Activated naive CD8-positive, alpha-beta T cell treated with anti-CD3 and anti-CD28 coated beads, Interleukin-2, amount 10 ng/mL, durations not matched to agents 7 days and 5 days (primary cell): Measurements from ENCODE around the gene G6PD. TPM values are rescaled to one million over a fixed set of nuclear protein-coding genes. Genes with fewer than 3 reads are reported as not detected.
A peak's percentile ranks its signal among the peaks of the same experiment; 100 is the strongest.

Experiments used
- ATAC-seq: fragments of 150-1000 bp; cut with Tn5 transposase; one replicate; pipeline ENCODE4 v1.10.0; 2021; ENCODE audit warnings: low read depth, moderate library complexity
- POLR2A ChIA-PET: fragments of 350-600 bp; sonication (Branson Sonifier 250); formaldehyde crosslinking; loops from one replicate; lab custom pipeline; 2021; ENCODE audit warnings: antibody characterized with exemption; lab: Charles Lee
- DNase-seq: peaks from one replicate; pipeline ENCODE4 v3.0.0; 2021
- H3K27ac Mint-ChIP-seq: one replicate; pipeline ENCODE4 v1.8.0; 2022; ENCODE audit warnings: mild to moderate bottlenecking, mixed read lengths
- H3K27me3 Mint-ChIP-seq: one replicate; pipeline ENCODE4 v1.8.0; 2022; ENCODE audit warnings: mild to moderate bottlenecking, moderate library complexity, mixed read lengths
- H3K36me3 Mint-ChIP-seq: one replicate; pipeline ENCODE4 v1.8.0; 2021; ENCODE audit warnings: mild to moderate bottlenecking, mixed read lengths
- H3K4me1 Mint-ChIP-seq: one replicate; pipeline ENCODE4 v1.8.0; 2021; ENCODE audit warnings: mixed read lengths
- H3K4me3 Mint-ChIP-seq: one replicate; pipeline ENCODE4 v1.8.0; 2022; ENCODE audit warnings: mild to moderate bottlenecking, moderate library complexity, mixed read lengths
- H3K9me3 Mint-ChIP-seq: one replicate; pipeline ENCODE4 v1.8.0; 2021; ENCODE audit warnings: mixed read lengths
- total RNA-seq, 2 experiments: library from RNA; stranded (reverse); gene quantifications; one replicate each; pipeline ENCODE4 v1.2.3, GENCODE V29; 2021

The G6PD gene
- total RNA-seq, 2 experiments from 2014 or later: 89.2 to 102 TPM

DNA sequence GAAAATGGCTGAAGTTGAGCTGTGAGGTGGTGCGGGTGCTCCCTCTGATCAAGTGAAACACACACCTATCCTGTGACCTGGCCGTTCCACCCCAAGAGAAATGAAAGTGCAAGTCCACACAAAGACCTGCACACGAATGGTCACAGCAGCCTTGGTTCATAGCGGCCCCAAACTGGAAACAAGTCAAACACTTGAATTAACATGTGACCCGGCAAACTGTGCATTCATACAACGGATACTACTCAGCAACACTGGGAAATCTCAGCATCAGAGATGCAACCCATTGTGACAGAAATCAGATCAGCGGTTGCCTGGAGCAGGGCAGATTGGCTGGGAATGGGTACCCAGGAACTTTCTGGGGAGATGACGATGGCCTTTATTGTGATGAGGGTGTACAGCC, 7.6 kb downstream of the G6PD start:
- Mint-ChIP-seq H3K36me3 (no peaks in the 10 kb centered on the region), H3K4me3 (no peak overlapping the region), H3K27ac (no peak overlapping the region), H3K27me3 (no peaks in the 10 kb centered on the region), H3K4me1 (peaks cover 21% of the 10 kb centered on the region), H3K9me3 (no peaks in the 10 kb centered on the region)
- no peak for ATAC-seq
- POLR2A ChIA-PET: no interaction called here
- no peak for DNase-seq

DNA sequence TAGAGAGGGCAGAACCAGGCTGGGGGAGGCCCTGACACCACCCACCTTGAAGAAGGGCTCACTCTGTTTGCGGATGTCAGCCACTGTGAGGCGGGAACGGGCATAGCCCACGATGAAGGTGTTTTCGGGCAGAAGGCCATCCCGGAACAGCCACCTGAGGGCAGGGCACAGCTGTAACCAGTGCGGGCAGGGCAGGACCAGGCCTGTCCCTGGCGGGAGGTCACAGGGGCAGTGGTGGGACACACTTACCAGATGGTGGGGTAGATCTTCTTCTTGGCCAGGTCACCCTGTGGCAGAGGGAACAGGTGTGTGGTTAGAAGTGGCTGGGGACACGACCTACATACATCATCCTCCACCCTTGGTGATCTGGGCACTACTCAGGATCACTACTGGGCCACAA, 10.8 kb downstream of the G6PD start:
- Mint-ChIP-seq H3K4me3 (no peak overlapping the region), H3K27ac (peak overlapping the region; percentile 16), H3K9me3 (no peaks in the 10 kb centered on the region), H3K36me3 (peaks cover 2% of the 10 kb centered on the region), H3K4me1 (peaks cover 8% of the 10 kb centered on the region), H3K27me3 (no peaks in the 10 kb centered on the region)
- no peak for ATAC-seq
- POLR2A ChIA-PET: no interaction called here
- no peak for DNase-seq

DNA sequence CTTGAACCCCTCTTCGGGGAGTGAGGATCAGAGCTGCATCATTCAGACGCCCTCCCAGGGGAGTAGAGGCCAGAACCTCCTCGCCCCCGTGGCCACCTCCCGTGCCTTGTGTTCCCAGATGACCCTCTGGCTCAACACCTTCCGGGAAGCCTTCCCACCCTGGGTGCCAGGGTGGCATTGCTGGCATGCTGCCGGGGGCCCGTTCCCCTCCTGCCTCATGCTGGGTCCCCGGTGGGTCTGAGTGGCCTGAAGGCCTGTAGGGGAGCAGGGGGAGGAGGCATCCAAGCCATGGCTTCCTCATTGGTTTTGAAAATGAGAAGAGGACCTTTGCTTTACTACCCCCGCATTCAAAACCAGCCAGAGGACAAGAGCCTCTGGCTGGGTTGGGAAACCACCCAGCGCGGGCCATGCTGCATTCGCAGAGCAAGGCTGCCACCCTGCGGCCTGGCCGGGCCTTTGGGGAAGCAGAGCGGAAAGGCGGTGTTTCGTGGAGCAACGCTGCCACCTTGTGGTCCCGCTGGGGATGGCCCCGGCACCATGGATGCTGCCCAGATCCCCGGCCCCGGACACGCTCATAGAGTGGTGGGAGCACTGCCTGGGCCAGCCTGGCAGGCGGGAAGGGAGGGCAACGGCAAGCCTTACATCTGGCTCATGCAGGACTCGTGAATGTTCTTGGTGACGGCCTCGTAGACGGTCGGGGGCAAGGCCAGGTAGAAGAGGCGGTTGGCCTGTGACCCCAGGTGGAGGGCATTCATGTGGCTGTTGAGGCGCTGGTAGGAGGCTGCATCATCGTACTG, 11.9 kb downstream of the G6PD start:
- H3K4me3 Mint-ChIP-seq: no peak overlapping the region
- DNase-seq: peak; percentile 88
- no peak overlapping the region for H3K27ac Mint-ChIP-seq
- no peaks in the 10 kb centered on the region for H3K9me3 Mint-ChIP-seq
- peaks cover 2% of the 10 kb centered on the region for H3K36me3 Mint-ChIP-seq
- POLR2A ChIA-PET: no interaction called here
- peak; percentile 90 for ATAC-seq
- H3K27me3 Mint-ChIP-seq: no peaks in the 10 kb centered on the region
- peaks cover 8% of the 10 kb centered on the region for H3K4me1 Mint-ChIP-seq

DNA sequence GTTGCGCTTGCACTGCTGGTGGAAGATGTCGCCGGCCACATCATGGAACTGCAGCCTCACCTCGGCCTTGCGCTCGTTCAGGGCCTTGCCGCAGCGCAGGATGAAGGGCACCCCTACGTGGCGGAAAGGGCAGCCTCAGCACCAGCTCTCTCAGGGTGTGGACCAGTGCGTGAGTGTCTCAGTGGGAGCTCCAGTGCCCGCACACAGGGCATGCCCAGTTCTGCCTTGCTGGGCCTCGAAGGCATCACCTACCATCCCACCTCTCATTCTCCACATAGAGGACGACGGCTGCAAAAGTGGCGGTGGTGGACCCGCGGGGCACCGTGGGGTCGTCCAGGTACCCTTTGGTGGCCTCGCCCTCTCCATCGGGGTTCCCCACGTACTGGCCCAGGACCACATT, 14.0 kb downstream of the G6PD start:
- no peak for DNase-seq
- Mint-ChIP-seq H3K27me3 (no peaks in the 10 kb centered on the region), H3K27ac (no peak overlapping the region), H3K36me3 (peaks cover 2% of the 10 kb centered on the region), H3K9me3 (no peaks in the 10 kb centered on the region), H3K4me1 (peaks cover 1% of the 10 kb centered on the region), H3K4me3 (no peak overlapping the region)
- ATAC-seq: no peak
- POLR2A ChIA-PET: interaction anchor here (1.7 to 1.8 kb wide), 2 partner anchors 134 to 136 kb away, joined by 6 to 7 read pairs; partner anchors contain the start of gene RPL10

DNA sequence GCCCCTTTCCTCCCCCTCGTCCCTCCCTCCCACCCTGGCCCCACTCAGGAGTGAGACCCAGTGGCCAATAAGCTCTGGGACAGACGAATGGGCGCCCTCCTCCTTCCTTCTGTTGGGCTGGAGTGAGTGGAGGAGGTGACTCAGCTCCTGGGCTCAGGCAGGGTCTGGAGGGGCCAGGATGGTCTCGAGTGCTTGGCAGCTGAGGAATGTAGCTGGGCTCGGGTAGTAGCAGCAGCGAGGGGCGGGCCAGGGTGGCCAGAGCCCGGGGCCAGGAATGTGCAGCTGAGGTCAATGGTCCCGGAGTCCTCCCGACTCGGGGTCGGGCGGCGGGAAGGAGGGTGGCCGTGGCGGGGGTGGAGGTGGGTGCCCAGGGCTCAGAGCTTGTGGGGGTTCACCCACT, 15.0 kb downstream of the G6PD start:
- Mint-ChIP-seq H3K36me3 (peaks cover 2% of the 10 kb centered on the region), H3K27ac (no peak overlapping the region), H3K27me3 (no peaks in the 10 kb centered on the region), H3K4me3 (no peak overlapping the region), H3K4me1 (peaks cover 6% of the 10 kb centered on the region), H3K9me3 (no peaks in the 10 kb centered on the region)
- no peak for ATAC-seq
- DNase-seq: no peak
- POLR2A ChIA-PET: interaction anchor here (1.7 to 1.8 kb wide), 2 partner anchors 133 to 135 kb away, joined by 6 to 7 read pairs; partner anchors contain the start of gene RPL10

DNA sequence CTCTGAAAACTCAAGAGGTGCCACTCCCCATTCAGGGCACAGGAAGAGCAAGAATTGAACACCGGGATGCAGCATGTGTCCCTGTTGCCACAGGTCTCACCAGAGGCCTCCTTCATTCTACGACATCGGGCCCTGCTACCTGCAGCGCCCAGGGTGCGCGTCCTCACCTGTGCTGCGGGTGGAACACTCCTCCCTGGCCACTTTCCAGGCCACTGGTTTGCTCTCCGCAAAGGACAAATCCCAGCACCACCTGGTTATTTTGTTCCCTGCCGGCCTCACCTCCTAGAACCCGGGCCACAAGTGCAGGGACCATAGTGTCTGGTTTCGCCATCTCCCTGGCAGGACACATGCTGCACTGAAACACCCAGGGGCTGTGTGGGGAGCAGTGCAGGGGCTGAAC, 16.4 kb downstream of the G6PD start:
- H3K4me3 Mint-ChIP-seq: no peak overlapping the region
- peaks cover 14% of the 10 kb centered on the region for H3K4me1 Mint-ChIP-seq
- H3K27me3 Mint-ChIP-seq: no peaks in the 10 kb centered on the region
- no peak overlapping the region for H3K27ac Mint-ChIP-seq
- DNase-seq (no peak), ATAC-seq (no peak)
- POLR2A ChIA-PET: no interaction called here
- H3K9me3 Mint-ChIP-seq: no peaks in the 10 kb centered on the region
- H3K36me3 Mint-ChIP-seq: peaks cover 2% of the 10 kb centered on the region

DNA sequence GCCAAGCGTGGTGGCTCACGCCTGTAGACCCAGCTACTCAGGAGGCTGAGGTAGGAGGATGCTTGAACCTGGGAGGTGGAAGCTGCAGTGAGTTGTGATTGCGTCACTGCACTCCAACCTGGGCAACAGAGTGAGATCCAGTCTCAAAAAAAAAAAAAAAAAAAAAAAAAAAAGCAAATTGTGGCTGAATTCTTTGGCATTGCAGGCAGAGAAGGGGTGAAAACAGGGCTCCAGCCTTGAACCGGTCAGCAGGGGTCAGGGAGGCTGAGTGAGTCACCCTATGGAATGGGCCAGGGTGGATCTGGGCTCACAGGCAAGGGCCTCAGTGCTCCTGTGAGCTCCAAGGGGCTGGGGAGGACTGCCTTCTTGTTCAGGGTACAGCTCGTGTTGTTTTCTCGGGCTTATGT, 17.4 kb downstream of the G6PD start:
- Mint-ChIP-seq H3K27me3 (no peaks in the 10 kb centered on the region), H3K27ac (no peak overlapping the region), H3K4me3 (no peak overlapping the region), H3K4me1 (peaks cover 14% of the 10 kb centered on the region), H3K36me3 (peaks cover 2% of the 10 kb centered on the region), H3K9me3 (no peaks in the 10 kb centered on the region)
- ATAC-seq (no peak), DNase-seq (no peak)
- POLR2A ChIA-PET: no interaction called here

DNA sequence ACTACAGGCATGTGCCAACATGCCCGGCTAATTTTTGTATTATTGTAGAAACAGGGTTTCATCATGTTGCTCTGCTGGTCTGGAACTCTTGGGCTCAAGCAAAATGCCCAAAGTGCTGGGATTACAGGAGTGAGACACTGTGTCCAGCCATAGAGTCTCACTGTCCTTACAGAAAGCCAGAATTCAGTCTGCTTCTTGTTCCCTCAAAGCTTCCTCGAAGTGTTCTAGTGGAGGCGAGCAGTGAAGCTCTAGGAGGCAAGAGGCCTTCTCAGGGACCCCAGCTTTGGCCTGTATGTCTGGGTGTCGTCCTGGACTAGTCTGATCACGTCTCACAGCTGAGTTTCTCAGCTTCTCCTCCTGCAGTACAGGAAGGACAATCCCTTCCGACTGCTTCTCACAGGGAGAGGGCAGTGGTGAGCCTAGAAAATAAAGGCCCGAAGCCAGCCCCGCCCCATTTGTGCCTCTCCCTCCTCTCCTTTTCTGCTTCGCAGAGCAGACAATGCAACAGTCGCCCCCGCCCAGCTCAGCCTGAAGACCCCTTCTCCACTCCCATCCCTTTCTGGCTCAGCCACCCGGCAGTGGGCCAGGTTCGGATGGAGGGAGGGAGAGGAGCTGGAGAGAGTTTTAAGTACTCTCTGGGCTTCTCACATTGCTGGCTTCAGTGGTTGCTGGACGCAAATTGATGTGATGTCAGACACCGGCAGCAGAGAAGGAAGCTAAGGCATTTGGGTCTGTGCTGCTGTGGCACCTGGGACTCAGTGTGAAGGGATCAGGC, 19.6 kb downstream of the G6PD start:
- POLR2A ChIA-PET: interaction anchor here (0.7 to 2.0 kb wide), 7 partner anchors 11 to 129 kb away, joined by 3 to 15 read pairs (median 6); partner anchors contain the start of genes FAM3A and SLC10A3

DNA sequence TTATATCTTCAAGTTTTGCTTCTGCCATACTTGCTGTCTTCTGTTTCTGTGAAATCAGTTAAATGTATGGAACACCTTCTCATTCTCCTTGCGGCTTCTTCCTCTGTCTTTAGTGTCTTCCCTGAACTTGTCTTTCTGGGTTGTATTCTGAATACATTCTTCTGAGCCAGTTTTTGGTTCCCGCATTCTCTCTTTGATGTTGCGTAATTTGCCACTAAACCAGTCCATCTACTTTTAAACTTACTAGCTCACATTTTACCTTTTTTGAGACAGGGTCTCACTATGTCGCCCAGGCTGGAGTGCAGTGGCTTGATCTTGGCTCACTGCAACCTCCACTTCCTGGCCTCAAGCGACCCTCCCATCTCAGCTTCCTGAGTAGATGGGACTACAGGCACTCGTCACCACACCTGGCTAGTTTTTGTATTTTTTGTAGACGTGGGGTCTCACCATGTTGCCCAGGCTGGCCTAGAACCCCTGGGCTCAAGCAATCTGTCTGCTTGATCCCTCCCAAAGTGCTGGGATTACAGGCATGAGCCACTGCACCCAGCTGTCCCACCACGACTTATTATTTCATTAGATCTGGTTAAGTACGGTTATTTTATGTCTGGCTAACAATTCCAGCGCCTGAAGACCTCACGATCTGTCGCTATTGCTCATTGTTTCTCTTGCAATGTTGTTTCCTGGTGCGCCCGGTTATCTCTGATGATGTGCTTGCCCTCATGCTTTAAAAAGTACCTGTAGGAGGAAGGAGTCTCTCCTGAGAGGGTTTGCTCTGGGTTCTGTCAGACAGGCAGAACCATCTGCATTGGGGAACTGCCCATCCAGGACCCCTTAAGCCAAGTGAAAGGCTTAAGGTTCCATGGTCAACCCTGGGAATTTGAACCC, 20.8 kb downstream of the G6PD start:
- Mint-ChIP-seq H3K4me1 (peaks cover 14% of the 10 kb centered on the region), H3K27ac (peak overlapping the region; percentile 81), H3K36me3 (no peaks in the 10 kb centered on the region), H3K9me3 (no peaks in the 10 kb centered on the region), H3K27me3 (no peaks in the 10 kb centered on the region), H3K4me3 (peak overlapping the region; percentile 22)
- DNase-seq (no peak), ATAC-seq (no peak)
- POLR2A ChIA-PET: interaction anchor here (1.3 kb wide), 2 partner anchors 36 to 128 kb away, joined by 3 to 4 read pairs; partner anchors contain the start of gene SLC10A3

More for the DNA sequence above, 19.6 kb downstream of the G6PD start:
- Mint-ChIP-seq H3K27me3 (no peaks in the 10 kb centered on the region), H3K36me3 (no peaks in the 10 kb centered on the region), H3K9me3 (no peaks in the 10 kb centered on the region), H3K4me3 (peak overlapping the region; percentile 19), H3K4me1 (peaks cover 14% of the 10 kb centered on the region), H3K27ac (peak overlapping the region; percentile 77)
- DNase-seq: peak; percentile 65
- ATAC-seq: peak; percentile 88

DNA sequence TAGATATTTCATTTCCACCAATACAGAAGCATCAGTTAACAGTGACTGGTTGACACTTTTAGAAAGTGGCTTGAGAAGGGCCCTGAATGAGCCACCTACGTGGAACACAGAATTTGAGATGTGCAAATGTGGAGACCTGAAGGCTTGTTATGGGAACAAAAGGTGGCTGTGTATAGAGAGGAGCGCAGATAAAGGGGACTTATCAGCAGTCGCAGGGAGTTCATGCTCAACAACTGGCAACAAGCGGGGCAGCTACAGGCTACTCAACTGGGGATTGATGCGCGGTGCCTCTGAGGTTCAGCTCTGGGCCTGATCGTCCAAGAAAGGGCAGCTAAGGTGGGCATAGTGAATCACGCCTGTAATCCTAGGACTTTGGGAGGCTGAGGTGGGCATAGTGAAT, 27.3 kb downstream of the G6PD start:
- H3K36me3 Mint-ChIP-seq: peaks cover 5% of the 10 kb centered on the region
- H3K4me3 Mint-ChIP-seq: no peak overlapping the region
- peaks cover 10% of the 10 kb centered on the region for H3K4me1 Mint-ChIP-seq
- no peaks in the 10 kb centered on the region for H3K9me3 Mint-ChIP-seq
- no peaks in the 10 kb centered on the region for H3K27me3 Mint-ChIP-seq
- H3K27ac Mint-ChIP-seq: no peak overlapping the region
- ATAC-seq: no peak
- DNase-seq: no peak
- POLR2A ChIA-PET: no interaction called here

DNA sequence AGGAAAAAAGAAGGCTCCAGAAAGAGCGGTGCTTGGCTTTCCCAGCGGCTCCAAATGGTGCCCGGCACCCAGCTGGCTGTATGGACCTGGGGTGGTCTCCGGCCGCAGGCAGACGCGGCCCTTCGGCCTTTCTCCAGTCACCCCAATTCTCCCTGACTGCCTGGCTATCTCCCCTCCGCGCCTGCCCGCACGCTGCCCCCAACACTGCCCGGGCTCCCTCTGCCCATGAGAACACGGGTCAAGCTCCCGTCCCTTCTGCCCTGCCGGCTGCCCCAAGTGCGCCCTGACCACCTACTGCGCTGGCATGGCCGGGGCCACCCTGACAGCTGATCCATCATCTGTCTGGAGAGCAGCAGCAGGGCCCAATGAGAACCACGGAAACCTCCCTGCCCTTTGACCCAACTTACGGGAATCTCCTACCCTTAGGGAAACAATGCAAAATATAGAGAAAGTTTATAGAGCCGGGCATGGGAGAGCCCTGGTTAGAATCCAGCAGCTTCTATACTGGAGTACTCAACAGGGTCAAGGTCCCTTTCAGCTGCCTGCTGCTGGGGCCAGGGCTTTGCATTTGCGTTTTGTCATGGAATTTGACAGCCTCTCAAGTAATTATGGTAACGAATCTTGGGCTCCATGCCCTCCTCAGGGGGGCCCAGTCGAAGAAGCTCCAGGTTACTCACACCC, 29.4 kb downstream of the G6PD start:
- peaks cover 10% of the 10 kb centered on the region for H3K36me3 Mint-ChIP-seq
- H3K4me3 Mint-ChIP-seq: no peak overlapping the region
- POLR2A ChIA-PET: interaction anchor here (1.2 to 4.6 kb wide), 5 partner anchors 10 to 146 kb away, joined by 3 to 32 read pairs (median 15); partner anchors contain the start of genes RPL10, SLC10A3 and UBL4A
- H3K27ac Mint-ChIP-seq: no peak overlapping the region
- no peaks in the 10 kb centered on the region for H3K9me3 Mint-ChIP-seq
- DNase-seq (no peak), ATAC-seq (no peak)
- peaks cover 15% of the 10 kb centered on the region for H3K4me1 Mint-ChIP-seq
- no peaks in the 10 kb centered on the region for H3K27me3 Mint-ChIP-seq

DNA sequence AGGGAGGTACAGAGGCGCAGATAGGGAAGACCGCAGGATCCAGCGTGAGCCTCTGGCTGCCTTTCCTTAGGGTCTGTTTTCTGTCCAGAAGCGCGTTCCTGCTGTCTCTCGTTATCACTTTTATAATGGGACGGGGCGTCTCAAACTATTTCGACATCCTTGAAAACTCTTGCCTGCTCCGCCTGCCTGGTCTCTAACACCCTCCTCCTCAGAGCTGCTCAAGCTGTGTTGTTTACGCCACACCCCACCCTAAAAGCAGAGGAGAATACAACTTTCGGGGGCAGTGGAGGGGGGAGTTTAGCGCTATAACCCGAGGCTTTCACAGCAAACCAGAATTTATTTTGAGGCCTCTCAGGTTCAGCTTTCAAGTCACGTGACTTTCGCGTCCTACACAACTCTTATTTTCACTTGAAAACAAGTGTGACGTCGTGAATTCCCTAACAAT, 30.0 kb downstream of the G6PD start:
- POLR2A ChIA-PET: interaction anchor here (0.6 to 4.6 kb wide), 6 partner anchors 10 to 145 kb away, joined by 3 to 32 read pairs (median 10); partner anchors contain the start of genes RPL10, SLC10A3 and UBL4A
- Mint-ChIP-seq H3K9me3 (no peaks in the 10 kb centered on the region), H3K36me3 (peaks cover 10% of the 10 kb centered on the region), H3K4me3 (peak overlapping the region; percentile 86), H3K4me1 (peaks cover 19% of the 10 kb centered on the region), H3K27ac (peak overlapping the region; percentile 92), H3K27me3 (no peaks in the 10 kb centered on the region)
- ATAC-seq (peak; percentile 7), DNase-seq (no peak)
